ENCODE data around the gene GPR78.

The GPR78 gene

GRCh38 chr4:8591626-8592365, 11.6 kb downstream of the GPR78 start:
- DNase-seq (ENCODE audit: insufficient read length, low spot score) (no peak), FAIRE-seq (no peak)
- no peak for TF ChIP-seq POLR2A (IDR thresholded peaks at IDR 0.05; ENCODE audit: low read depth, low read length)

- no peak for TF ChIP-seq POLR2A (IDR thresholded peaks at IDR 0.05; ENCODE audit: low read depth, low read length)
- DNase-seq (ENCODE audit: insufficient read length, low spot score) (no peak), FAIRE-seq (no peak)
Observed at GRCh38 chr4:8592366-8593263, 12.4 kb downstream of the GPR78 start, which contains the start of gene CPZ. TSS of gene CPZ (plus strand) at chr4:8592765. CDS start at chr4:8592834, 69 bp downstream.

- DNase-seq (ENCODE audit: insufficient read length, low spot score) = no peak
- no peak for FAIRE-seq
- no peak for TF ChIP-seq POLR2A (IDR thresholded peaks at IDR 0.05; ENCODE audit: low read depth, low read length)
Observed at GRCh38 chr4:8593264-8594096, 13.3 kb downstream of the GPR78 start.

GRCh38 chr4:8594097-8595038, 14.2 kb downstream of the GPR78 start:
- TF ChIP-seq POLR2A (IDR thresholded peaks at IDR 0.05; ENCODE audit: low read depth, low read length) = no peak
- FAIRE-seq = no peak
- peak; percentile 78 for DNase-seq (ENCODE audit: insufficient read length, low spot score)

GRCh38 chr4:8595237-8596087, 15.3 kb downstream of the GPR78 start:
- no peak for TF ChIP-seq POLR2A (IDR thresholded peaks at IDR 0.05; ENCODE audit: low read depth, low read length)
- FAIRE-seq (no peak), DNase-seq (ENCODE audit: insufficient read length, low spot score) (no peak)

- no peak for FAIRE-seq
- DNase-seq (ENCODE audit: insufficient read length, low spot score) = no peak
- TF ChIP-seq POLR2A (IDR thresholded peaks at IDR 0.05; ENCODE audit: low read depth, low read length) = no peak
Observed at GRCh38 chr4:8596891-8597290, 16.7 kb downstream of the GPR78 start.

- DNase-seq (ENCODE audit: insufficient read length, low spot score) = no peak
- TF ChIP-seq POLR2A (IDR thresholded peaks at IDR 0.05; ENCODE audit: low read depth, low read length) = no peak
- no peak for FAIRE-seq
Observed at GRCh38 chr4:8597319-8597718, 17.1 kb downstream of the GPR78 start.

GRCh38 chr4:8597791-8598190, 17.6 kb downstream of the GPR78 start:
- FAIRE-seq (no peak), DNase-seq (ENCODE audit: insufficient read length, low spot score) (no peak)
- no peak for TF ChIP-seq POLR2A (IDR thresholded peaks at IDR 0.05; ENCODE audit: low read depth, low read length)

GRCh38 chr4:8598391-8599090, 18.3 kb downstream of the GPR78 start:
- FAIRE-seq = no peak
- DNase-seq (ENCODE audit: insufficient read length, low spot score) = no peak
- TF ChIP-seq POLR2A (IDR thresholded peaks at IDR 0.05; ENCODE audit: low read depth, low read length) = no peak

GRCh38 chr4:8599091-8599460, 18.9 kb downstream of the GPR78 start:
- no peak for TF ChIP-seq POLR2A (IDR thresholded peaks at IDR 0.05; ENCODE audit: low read depth, low read length)
- FAIRE-seq (no peak), DNase-seq (ENCODE audit: insufficient read length, low spot score) (no peak)

- DNase-seq (ENCODE audit: insufficient read length, low spot score) = peak; percentile 87
- TF ChIP-seq POLR2A (IDR thresholded peaks at IDR 0.05; ENCODE audit: low read depth, low read length) = no peak
- peak; percentile 45 for FAIRE-seq
Observed at GRCh38 chr4:8599657-8600056, 19.5 kb downstream of the GPR78 start.

Measured in H54 (cell line).